GM19043 (cell line): ENCODE measurements around the gene TRIM49.
"Not testable (repeated sequence)": the region's sequence is repeated elsewhere in the genome, so short reads cannot be mapped to it uniquely, and the experiment has no call there.

Source experiments
- ATAC-seq: cut with Tn5 transposase; IDR thresholded peaks from one replicate; pipeline ENCODE4 v1.9.1; 2021; ENCODE audit warnings: low read depth; ENCODE audit not compliant: unreplicated experiment

TRIM49 gene

GRCh38 chr11:89808475-89808874, at the start of gene TRIM49:
Gene TRIM49 (minus strand): TSS chr11:89808575. CDS start chr11:89804469, 4,106 bp downstream.
- ATAC-seq: not testable (repeated sequence)

- not testable (repeated sequence) for ATAC-seq
These were observed 18.3 kb upstream of the TRIM49 start for GRCh38 chr11:89826694-89827093.

GRCh38 chr11:89820008-89820407, 11.6 kb upstream of the TRIM49 start:
- ATAC-seq: not testable (repeated sequence)

- not testable (repeated sequence) for ATAC-seq
These were observed 5.2 kb upstream of the TRIM49 start for GRCh38 chr11:89813535-89813934.

GRCh38 chr11:89787506-89788063, 20.8 kb downstream of the TRIM49 start:
- ATAC-seq: not testable (repeated sequence)

- ATAC-seq: not testable (repeated sequence)
These were observed 22.6 kb downstream of the TRIM49 start for GRCh38 chr11:89785726-89786125.

- not testable (repeated sequence) for ATAC-seq
These were observed 57.6 kb downstream of the TRIM49 start for GRCh38 chr11:89750822-89751221.
